Stomach (tissue), 9 donors: ENCODE results near the gene MMEL1. TPM values are rescaled to one million over a fixed set of nuclear protein-coding genes. Genes with fewer than 3 reads are reported as not detected.

ENCODE experiments used
- DNase-seq, 2 donors: peaks; one replicate each; pipeline versions ENCODE4 v3.0.0 to v3.0.0-alpha.2; 2013 to 2019
- H3K27ac ChIP-seq, 5 donors: fragments of 200-600 bp in 4 of 5; sonication (generic) in 4 of 5; one replicate each; pipeline ENCODE4 v1.5.1; 2013 to 2019; ENCODE audit warnings: mild to moderate bottlenecking in 1 of 5, moderate library complexity in 1 of 5
- H3K27me3 ChIP-seq, 3 donors: fragments of 200-600 bp; sonication (generic); one replicate each; pipeline ENCODE4 v1.5.1; 2017 to 2019; ENCODE audit warnings: mixed run types in 1 of 3
- H3K36me3 ChIP-seq, 4 donors: fragments of 200-600 bp; sonication (generic); 1 replicate in 3 of 4; 2 replicates in 1 of 4; pipeline ENCODE4 v1.5.1; 2016 to 2019
- H3K4me1 ChIP-seq, 4 donors: fragments of 200-600 bp; sonication (generic); one replicate each; pipeline ENCODE4 v1.5.1; 2016 to 2019
- H3K4me3 ChIP-seq, 4 donors: fragments of 200-600 bp; sonication (generic) in 3 of 4; one replicate each; pipeline ENCODE4 v1.5.1; 2016 to 2019; ENCODE audit warnings: mild to moderate bottlenecking in 1 of 4
- H3K9me3 ChIP-seq, 4 donors: fragments of 200-600 bp; sonication (generic); one replicate each; pipeline ENCODE4 v1.5.1; 2016 to 2019
- EP300 ChIP-seq: sonication (generic); formaldehyde crosslinking; IDR thresholded peaks from one replicate; pipeline ENCODE4 v1.6.1; 2017; ENCODE audit warnings: antibody characterized with exemption
- POLR2A ChIP-seq, 4 donors: fragments of 450-650 bp; IDR thresholded peaks; one replicate each; pipeline ENCODE4 v1.6.1; 2016; ENCODE audit warnings: antibody characterized with exemption in 4 of 4, control low read depth in 2 of 4, mild to moderate bottlenecking in 1 of 4, moderate library complexity in 1 of 4
- POLR2AphosphoS5 ChIP-seq, 3 donors: sonication (generic); formaldehyde crosslinking; IDR thresholded peaks; one replicate each; pipeline ENCODE4 v1.6.1; 2016; ENCODE audit warnings: antibody characterized with exemption in 3 of 3
- WGBS, 5 donors: extraction: QIAGEN DNeasy Blood & Tissue Kit in 3 of 5; methylation state at CpG; one replicate each; pipeline versions ENCODE4 v1.1.5 to v1.1.7; 2013 to 2018; 5-methylcytosine and 5-hydroxymethylcytosine counted together
- intact Hi-C: fragments of 100-400 bp; cut with DNase I; formaldehyde crosslinking; loops from one replicate; pipeline ENCODE4 v1.15.1; 2023; ENCODE audit warnings: low total_unique reads
- polyA plus RNA-seq, 3 donors: library from polyadenylated mRNA; stranded (reverse); fragments of 200-250 nt; gene quantifications; one replicate each; pipeline ENCODE4 v1.2.3, GENCODE V29; 2013
- total RNA-seq, 5 donors: library from RNA; depleted of rRNA; stranded (reverse); fragments of >200 nt; gene quantifications; one replicate each; pipeline versions ENCODE4 v1.1.0 to v1.2.3, GENCODE V29; 2014 to 2016
- TF ChIP-seq, protein P1 (sequence below), 7 experiments: fragments of 450-650 bp in 4 of 7; fragments of 200-600 bp in 3 of 7; sonication (generic) in 3 of 7; IDR thresholded peaks; one replicate each; pipeline ENCODE4 v1.5.1; 2016 to 2019; ENCODE audit warnings: antibody characterized with exemption in 7 of 7, control low read depth in 2 of 7, mild to moderate bottlenecking in 1 of 7
- donor health status: healthy with polysubstance abuse.
- donor health status: Bipolar disorder and iron deficiency.
- donor health status: healthy.

The MMEL1 gene
- total and polyA plus RNA-seq, 8 donors, result 1.3 to 190 (median 23.6) TPM

DNA sequence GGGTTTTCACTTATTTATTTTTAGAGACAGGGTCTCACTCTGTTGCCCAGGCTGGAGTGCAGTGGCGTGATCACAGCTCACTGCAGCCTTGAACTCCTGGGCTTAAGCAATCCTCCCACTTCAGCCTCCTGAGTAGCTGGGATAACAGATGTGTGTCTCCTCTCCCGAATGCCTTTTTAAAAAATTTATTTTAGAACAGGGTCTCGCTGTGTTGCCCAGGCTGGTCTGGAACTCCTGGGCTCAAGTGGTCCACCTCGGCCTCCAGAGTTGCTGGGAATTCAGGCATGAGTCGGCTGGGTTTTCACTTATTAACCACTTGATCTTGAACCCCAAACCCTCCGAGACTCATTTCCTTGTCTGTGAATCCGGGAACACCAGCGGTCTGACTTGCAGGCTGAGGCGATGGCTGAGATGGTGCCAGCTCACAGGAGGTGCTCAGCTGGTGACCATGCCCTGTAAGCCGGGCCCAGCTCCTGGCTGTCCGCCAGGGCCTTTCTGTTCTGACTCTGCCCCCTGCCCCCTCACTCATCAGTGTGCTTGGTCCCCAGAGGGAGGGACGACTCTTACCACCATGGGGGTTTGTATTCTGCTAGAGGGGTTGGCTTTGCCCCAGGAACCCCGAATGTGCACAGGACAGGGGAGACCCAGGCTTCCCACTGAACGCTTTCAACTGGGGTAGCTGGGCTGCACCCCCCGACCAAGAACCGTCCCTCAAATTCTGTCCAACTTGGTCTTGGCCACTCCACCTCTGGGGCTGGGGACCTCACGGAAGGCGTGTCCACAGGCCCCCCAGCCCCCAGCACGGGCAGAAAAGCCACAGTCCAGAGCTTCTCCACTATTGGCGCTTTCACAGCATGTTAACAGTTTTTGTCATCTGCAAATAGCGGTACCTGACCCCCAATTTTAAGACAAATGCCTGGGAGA is 22.5 kb downstream of the MMEL1 start:
- Histone ChIP-seq H3K27ac (no peak overlapping the region), H3K36me3 (no peaks in the 10 kb centered on the region), H3K9me3 (peaks cover 0 to 22% (median 21%) of the 10 kb centered on the region in 4 donors), H3K27me3 (peaks cover 0 to 54% (median 12%) of the 10 kb centered on the region in 3 donors), H3K4me1 (peaks cover 0 to 20% (median 10%) of the 10 kb centered on the region in 4 donors), H3K4me3 (peak overlapping the region in 1 of 4 donors; percentile 22)
- intact Hi-C loops, result loop anchor here (10.0 kb wide), 1 partner anchor 175 kb away; no protein-coding TSS in a partner anchor
- WGBS, 5 donors, result 48 to 66% (median 55%) methylated on average over 17 to 21 of the region's 21 CpGs
- peak in 1 of 2 donors; percentile 42 for DNase-seq
- no peak for TF ChIP-seq POLR2AphosphoS5 (IDR thresholded peaks at IDR 0.05)
- TF ChIP-seq EP300, result no peak
- TF ChIP-seq POLR2A (IDR thresholded peaks at IDR 0.05), result no peak
- TF ChIP-seq, protein P1, sequence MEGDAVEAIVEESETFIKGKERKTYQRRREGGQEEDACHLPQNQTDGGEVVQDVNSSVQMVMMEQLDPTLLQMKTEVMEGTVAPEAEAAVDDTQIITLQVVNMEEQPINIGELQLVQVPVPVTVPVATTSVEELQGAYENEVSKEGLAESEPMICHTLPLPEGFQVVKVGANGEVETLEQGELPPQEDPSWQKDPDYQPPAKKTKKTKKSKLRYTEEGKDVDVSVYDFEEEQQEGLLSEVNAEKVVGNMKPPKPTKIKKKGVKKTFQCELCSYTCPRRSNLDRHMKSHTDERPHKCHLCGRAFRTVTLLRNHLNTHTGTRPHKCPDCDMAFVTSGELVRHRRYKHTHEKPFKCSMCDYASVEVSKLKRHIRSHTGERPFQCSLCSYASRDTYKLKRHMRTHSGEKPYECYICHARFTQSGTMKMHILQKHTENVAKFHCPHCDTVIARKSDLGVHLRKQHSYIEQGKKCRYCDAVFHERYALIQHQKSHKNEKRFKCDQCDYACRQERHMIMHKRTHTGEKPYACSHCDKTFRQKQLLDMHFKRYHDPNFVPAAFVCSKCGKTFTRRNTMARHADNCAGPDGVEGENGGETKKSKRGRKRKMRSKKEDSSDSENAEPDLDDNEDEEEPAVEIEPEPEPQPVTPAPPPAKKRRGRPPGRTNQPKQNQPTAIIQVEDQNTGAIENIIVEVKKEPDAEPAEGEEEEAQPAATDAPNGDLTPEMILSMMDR (IDR thresholded peaks at IDR 0.05), result no peak

DNA sequence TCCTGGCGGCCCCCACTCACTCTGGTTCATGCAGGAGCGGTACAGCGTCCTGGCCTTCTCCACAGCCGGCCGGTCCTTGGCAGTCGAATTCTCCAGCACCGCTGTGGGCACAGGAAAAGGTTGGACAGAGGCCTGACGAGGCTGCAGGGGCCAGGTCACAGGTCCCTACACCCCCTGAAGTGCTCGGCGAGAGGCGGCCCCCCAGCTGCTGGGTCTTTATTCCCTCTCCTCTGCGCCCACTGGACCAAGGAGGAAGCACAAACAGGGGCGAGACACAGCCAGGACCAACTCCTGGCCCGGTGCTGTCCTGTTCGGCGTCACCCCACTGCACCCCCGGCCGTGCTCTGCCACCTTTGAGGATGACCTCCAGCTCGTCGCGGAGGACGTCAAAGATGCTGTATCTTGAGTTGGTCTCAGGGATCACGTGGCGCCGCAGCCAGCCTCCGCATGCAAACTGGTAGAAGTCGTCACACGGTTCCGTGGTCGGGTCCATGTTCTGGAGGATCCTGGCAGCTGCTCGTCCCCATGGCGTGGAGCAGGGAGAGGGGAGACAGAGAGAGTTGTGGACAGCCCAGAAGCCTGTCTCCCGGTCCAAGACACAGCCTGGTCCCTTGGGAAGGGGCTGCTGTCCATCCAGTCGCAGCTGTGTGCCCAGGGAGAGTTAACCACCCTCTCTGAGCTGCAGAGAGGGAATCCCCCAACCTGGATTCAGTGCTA is 23.3 kb downstream of the MMEL1 start:
- H3K4me1 ChIP-seq, result peaks cover 0 to 20% (median 10%) of the 10 kb centered on the region in 4 donors
- TF ChIP-seq EP300 (no peak), POLR2AphosphoS5 (IDR thresholded peaks at IDR 0.05) (no peak), POLR2A (IDR thresholded peaks at IDR 0.05) (no peak)
- TF ChIP-seq, protein P1 (IDR thresholded peaks at IDR 0.05), result no peak
- no peak overlapping the region for H3K27ac ChIP-seq
- DNase-seq, result peak in 1 of 2 donors; percentile 4
- intact Hi-C loops, result loop anchor here (10.0 kb wide), 1 partner anchor 175 kb away; no protein-coding TSS in a partner anchor
- H3K27me3 ChIP-seq, result peaks cover 0 to 62% (median 12%) of the 10 kb centered on the region in 3 donors
- WGBS, 5 donors, result 88 to 93% (median 92%) methylated on average over 12 to 34 of the region's 34 CpGs
- H3K9me3 ChIP-seq, result peaks cover 0 to 15% (median 14%) of the 10 kb centered on the region in 4 donors
- H3K36me3 ChIP-seq, result no peaks in the 10 kb centered on the region
- no peak overlapping the region for H3K4me3 ChIP-seq

DNA sequence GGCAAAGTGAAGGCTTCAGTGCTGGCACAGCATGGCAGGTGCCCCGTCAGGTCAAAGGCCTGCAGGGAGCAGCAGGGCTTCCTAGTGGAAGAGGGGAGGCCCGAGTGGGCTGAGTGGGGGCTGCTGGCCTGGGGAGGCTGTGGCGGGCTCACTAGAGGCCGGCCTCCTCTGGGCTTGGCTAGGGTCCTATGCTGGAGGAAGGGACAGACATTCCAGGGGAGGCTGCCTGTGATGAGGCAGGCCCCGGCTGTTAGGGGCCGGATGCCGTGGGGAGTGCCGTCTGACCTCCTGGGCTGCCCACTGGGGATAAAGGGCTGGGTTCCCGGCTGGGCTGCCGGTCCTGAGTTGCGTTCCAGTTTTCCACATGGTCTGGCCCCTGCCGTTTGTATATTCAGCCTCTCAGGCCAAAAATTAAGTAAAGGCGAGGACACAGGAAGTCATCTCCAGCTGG is 25.1 kb downstream of the MMEL1 start:
- Histone ChIP-seq H3K9me3 (no peaks in the 10 kb centered on the region), H3K27me3 (peaks cover 0 to 71% (median 16%) of the 10 kb centered on the region in 3 donors), H3K4me1 (peaks cover 0 to 20% (median 10%) of the 10 kb centered on the region in 4 donors), H3K4me3 (no peak overlapping the region), H3K36me3 (no peaks in the 10 kb centered on the region), H3K27ac (no peak overlapping the region)
- no peak for TF ChIP-seq POLR2A (IDR thresholded peaks at IDR 0.05)
- TF ChIP-seq POLR2AphosphoS5 (IDR thresholded peaks at IDR 0.05), result no peak
- no peak for TF ChIP-seq EP300
- TF ChIP-seq, protein P1 (IDR thresholded peaks at IDR 0.05), result no peak
- intact Hi-C loops, result no loop called here
- DNase-seq, result peak in 1 of 2 donors; percentile 81
- 66 to 81% (median 69%) methylated on average over 10 to 13 of the region's 13 CpGs for WGBS, 5 donors
